Inflammatory macrophage (primary cell): ENCODE data around the gene RNF113A.
A peak's percentile ranks its signal among the peaks of the same experiment; 100 is the strongest.
"Not testable (repeated sequence)": the region's sequence is repeated elsewhere in the genome, so short reads cannot be mapped to it uniquely, and the experiment has no call there.

Experiments
- DNase-seq, 2 donors: peaks; one replicate each; pipeline ENCODE4 v3.0.0-alpha.2; 2020 to 2022

RNF113A gene

GRCh38 chrX:119833905-119834304, 37.6 kb downstream of the RNF113A start:
- no peak for DNase-seq

GRCh38 chrX:119828446-119828845, 43.1 kb downstream of the RNF113A start:
- DNase-seq: no peak

DNA sequence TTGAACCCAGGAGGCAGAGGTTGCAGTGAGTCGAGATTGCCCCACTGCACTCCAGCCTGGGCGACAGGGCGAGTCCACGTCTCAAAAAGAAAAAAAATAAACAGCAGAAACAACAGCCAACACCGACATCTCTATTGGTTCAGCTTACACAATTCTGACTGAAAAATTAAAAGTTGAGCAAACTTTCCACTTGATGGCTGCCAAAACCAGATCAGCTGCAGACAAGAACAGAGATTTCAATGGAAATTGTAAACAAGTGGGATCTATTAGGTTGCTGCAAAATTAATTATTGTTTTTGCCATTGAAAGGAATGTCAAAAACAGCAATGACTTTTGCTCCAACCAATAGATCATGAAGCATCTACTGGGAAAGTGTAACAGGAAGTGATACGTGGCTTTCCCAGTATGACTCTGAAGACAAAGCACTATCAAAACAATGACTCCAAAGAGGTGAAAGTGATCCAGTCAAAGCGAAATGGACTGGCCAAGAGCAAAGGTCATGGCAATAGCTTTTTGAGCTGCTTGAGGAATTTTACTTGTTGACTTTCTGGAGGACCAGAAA, 45.1 kb downstream of the RNF113A start:
- DNase-seq: peak in 1 of 2 donors; percentile 1

GRCh38 chrX:119824221-119824620, 47.3 kb downstream of the RNF113A start:
- DNase-seq: not testable (repeated sequence)

DNA sequence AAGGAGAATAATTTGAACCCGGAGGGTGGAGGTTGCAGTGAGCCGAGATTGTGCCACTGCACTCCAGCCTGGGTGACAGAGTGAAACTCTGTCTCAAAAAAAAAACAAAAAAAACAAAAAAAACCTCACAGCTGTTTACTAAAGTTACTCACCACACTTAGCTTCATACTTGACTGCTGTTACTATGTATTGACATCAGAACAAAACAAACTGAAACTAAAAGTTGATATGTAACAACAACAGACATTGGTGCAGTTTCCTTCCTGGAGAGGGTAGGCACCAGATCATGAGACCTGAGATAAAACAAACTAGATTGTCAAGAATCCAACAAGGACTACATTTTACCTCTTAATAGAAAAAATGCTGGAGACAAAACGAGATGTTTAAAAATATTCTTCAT, 49.8 kb downstream of the RNF113A start:
- DNase-seq: peak in 1 of 2 donors; percentile 21
